Stimulated activated CD4-positive, alpha-beta T cell treated with anti-CD3 and anti-CD28 coated beads, Interleukin-1b, Interleukin-23, amount 100 ng/mL, for 24 hours (primary cell): Measurements from ENCODE around the gene CD2BP2.

ENCODE experiments used
- DNase-seq, 4 experiments: peaks; one replicate each; pipeline ENCODE4 v3.0.0-alpha.2; 2020; ENCODE audit warnings: low read depth in 4 of 4, low spot score in 1 of 4

The CD2BP2 gene

GRCh38 chr16:30379158-30379783 is 24.2 kb upstream of the CD2BP2 start:
- DNase-seq: no peak

- DNase-seq: peak; percentile 98 to 99 (median 98)
Observed at GRCh38 chr16:30378236-30379157, 23.4 kb upstream of the CD2BP2 start.

GRCh38 chr16:30377812-30378235 is 22.7 kb upstream of the CD2BP2 start:
- peak in 3 of 4 experiments; percentile 58 to 81 (median 79) for DNase-seq

GRCh38 chr16:30377050-30377811 is 22.1 kb upstream of the CD2BP2 start:
- no peak for DNase-seq

GRCh38 chr16:30376461-30376902 is 21.4 kb upstream of the CD2BP2 start:
- no peak for DNase-seq

- DNase-seq: no peak
Observed at GRCh38 chr16:30375864-30376263, 20.8 kb upstream of the CD2BP2 start.

GRCh38 chr16:30374538-30374937 is 19.4 kb upstream of the CD2BP2 start, which contains the start of gene MYL11:
Gene MYL11 (plus strand): TSS chr16:30374802. CDS start chr16:30374858, 56 bp downstream.
- no peak for DNase-seq

GRCh38 chr16:30372725-30373124 is 17.6 kb upstream of the CD2BP2 start:
- DNase-seq: no peak

GRCh38 chr16:30372038-30372712 is 17.1 kb upstream of the CD2BP2 start:
- DNase-seq: no peak

- no peak for DNase-seq
Observed at GRCh38 chr16:30371248-30371816, 16.2 kb upstream of the CD2BP2 start.

GRCh38 chr16:30370456-30371247 is 15.5 kb upstream of the CD2BP2 start, which contains the start of gene TBC1D10B:
Gene TBC1D10B (minus strand): TSS chr16:30370494. CDS start chr16:30370183, 311 bp downstream.
- peak; percentile 92 to 98 (median 97) for DNase-seq

- DNase-seq: no peak
Observed at GRCh38 chr16:30369938-30370455, 14.9 kb upstream of the CD2BP2 start.

GRCh38 chr16:30369091-30369937 is 14.2 kb upstream of the CD2BP2 start:
- no peak for DNase-seq

- DNase-seq: no peak
Observed at GRCh38 chr16:30368792-30369090, 13.6 kb upstream of the CD2BP2 start.

GRCh38 chr16:30368122-30368791 is 13.1 kb upstream of the CD2BP2 start:
- no peak for DNase-seq

- no peak for DNase-seq
Observed at GRCh38 chr16:30367349-30368009, 12.4 kb upstream of the CD2BP2 start.

GRCh38 chr16:30366511-30366910 is 11.4 kb upstream of the CD2BP2 start:
- no peak for DNase-seq
